Loucy (cell line): ENCODE results near the gene KIR3DL3.
"Not testable (repeated sequence)": the region's sequence is repeated elsewhere in the genome, so short reads cannot be mapped to it uniquely, and the experiment has no call there.

ENCODE experiments used
- CTCF ChIP-seq: fragments of 200-600 bp; sonication (generic); conservative IDR thresholded peaks from 2 replicates; pipeline ENCODE4 v1.5.1; 2014; ENCODE audit warnings: mild to moderate bottlenecking, antibody characterized with exemption, low read length
- EZH2phosphoT487 ChIP-seq: fragments of 200-600 bp; IDR thresholded peaks from 2 replicates; pipeline ENCODE4 v1.6.1; 2018; ENCODE audit warnings: antibody characterized with exemption, mild to moderate bottlenecking, moderate library complexity, borderline replicate concordance

GRCh38 chr19:54758577-54758976, 34.3 kb downstream of the KIR3DL3 start:
- not testable (repeated sequence) for TF ChIP-seq CTCF, EZH2phosphoT487
